Astrocyte (in vitro differentiated cells and primary cell): ENCODE data around the gene LCLAT1. TPM values are rescaled to one million over a fixed set of nuclear protein-coding genes. Genes with fewer than 3 reads are reported as not detected.

Experiments
- DNase-seq: peaks from one replicate; pipeline ENCODE4 v3.0.0-alpha.2; 2010; ENCODE audit warnings: low read depth
- FAIRE-seq: peaks from 2 replicates; lab custom pipeline; 2011; peaks lifted over from hg19 to GRCh38; lab: Jason Lieb, UNC
- H2AFZ ChIP-seq: 2 replicates; pipeline ENCODE4 v1.6.0; 2012; ENCODE audit warnings: low read depth, low read length, inconsistent platforms
- H3K27ac ChIP-seq: 2 replicates; pipeline ENCODE4 v1.5.1; 2011; ENCODE audit warnings: low read depth, low read length, inconsistent platforms
- H3K27me3 ChIP-seq: 2 replicates; pipeline ENCODE4 v1.6.0; 2011; ENCODE audit warnings: low read length, inconsistent platforms; ENCODE audit not compliant: insufficient read depth
- H3K36me3 ChIP-seq: 2 replicates; pipeline ENCODE4 v1.5.1; 2011; ENCODE audit warnings: low read length, inconsistent platforms; ENCODE audit not compliant: insufficient read depth
- H3K4me1 ChIP-seq: 2 replicates; pipeline ENCODE4 v1.5.1; 2011; ENCODE audit warnings: low read length, inconsistent platforms; ENCODE audit not compliant: insufficient read depth
- H3K4me2 ChIP-seq: 2 replicates; pipeline ENCODE4 v1.6.0; 2012; ENCODE audit warnings: low read length, inconsistent platforms
- H3K4me3 ChIP-seq: 2 replicates; pipeline ENCODE4 v1.5.1; 2011; ENCODE audit warnings: low read depth, mild to moderate bottlenecking, low read length, inconsistent platforms; ENCODE audit not compliant: insufficient read depth
- H3K79me2 ChIP-seq: 2 replicates; pipeline ENCODE4 v1.6.0; 2012; ENCODE audit warnings: mild to moderate bottlenecking, low read length, inconsistent platforms; ENCODE audit not compliant: insufficient read depth
- H3K9ac ChIP-seq: 2 replicates; pipeline ENCODE4 v1.6.0; 2012; ENCODE audit warnings: mild to moderate bottlenecking, low read length, inconsistent platforms
- H3K9me3 ChIP-seq: 2 replicates; pipeline ENCODE4 v1.5.1; 2012; ENCODE audit warnings: low read depth, mild to moderate bottlenecking, low read length, inconsistent platforms; ENCODE audit not compliant: insufficient read depth
- H4K20me1 ChIP-seq: 2 replicates; pipeline ENCODE4 v1.6.0; 2012; ENCODE audit warnings: low read length, inconsistent platforms; ENCODE audit not compliant: insufficient read depth
- H3K27ac Mint-ChIP-seq: one replicate; pipeline ENCODE4 v1.8.0; 2021; ENCODE audit warnings: mild to moderate bottlenecking, mixed read lengths; ENCODE audit not compliant: unreplicated experiment
- H3K27me3 Mint-ChIP-seq: one replicate; pipeline ENCODE4 v1.8.0; 2021; ENCODE audit warnings: low read depth, mixed read lengths; ENCODE audit not compliant: unreplicated experiment
- H3K36me3 Mint-ChIP-seq: one replicate; pipeline ENCODE4 v1.8.0; 2021; ENCODE audit warnings: low read depth, mixed read lengths; ENCODE audit not compliant: unreplicated experiment
- H3K4me1 Mint-ChIP-seq: one replicate; pipeline ENCODE4 v1.8.0; 2021; ENCODE audit warnings: low read depth, mixed read lengths; ENCODE audit not compliant: unreplicated experiment
- H3K4me3 Mint-ChIP-seq: one replicate; pipeline ENCODE4 v1.8.0; 2021; ENCODE audit warnings: mild to moderate bottlenecking, moderate library complexity, mixed read lengths; ENCODE audit not compliant: unreplicated experiment
- H3K9me3 Mint-ChIP-seq: one replicate; pipeline ENCODE4 v1.8.0; 2021; ENCODE audit warnings: mild to moderate bottlenecking, mixed read lengths; ENCODE audit not compliant: unreplicated experiment
- EZH2 ChIP-seq: IDR thresholded peaks from 2 replicates; pipeline ENCODE4 v1.6.1; 2012; ENCODE audit warnings: mild to moderate bottlenecking, low read length, inconsistent platforms; ENCODE audit not compliant: insufficient read depth
- total RNA-seq: library from RNA; stranded (reverse); gene quantifications from 2 replicates; pipeline ENCODE4 v1.2.1, GENCODE V29; 2021
- TF ChIP-seq, protein P1 (sequence below): IDR thresholded peaks from 2 replicates; pipeline ENCODE4 v1.5.1; 2011; ENCODE audit warnings: low read depth, mild to moderate bottlenecking, inconsistent platforms, low read length, moderate library complexity; ENCODE audit not compliant: insufficient read depth

The LCLAT1 gene
- total RNA-seq, 1 donor from 2014 or later, result 17.5 TPM

DNA sequence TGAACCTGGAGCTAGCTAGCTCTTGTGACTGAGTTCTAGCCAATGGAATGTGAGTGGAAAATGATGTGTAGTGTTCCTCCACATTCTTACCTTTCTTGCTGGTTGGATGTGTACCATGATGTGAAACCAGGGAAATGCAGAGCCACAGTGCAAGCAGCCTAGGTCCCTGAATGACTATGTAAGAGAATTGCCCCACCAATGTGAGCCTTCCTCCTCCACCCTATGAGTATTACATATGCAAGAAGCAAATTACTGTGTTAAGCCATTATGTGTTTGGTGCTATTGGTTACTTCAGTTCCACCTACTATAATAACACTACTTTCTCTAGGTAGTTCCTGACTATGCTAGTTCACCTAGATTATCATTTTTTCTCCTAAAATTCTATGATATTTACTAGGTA is 39.6 kb downstream of the LCLAT1 start:
- H3K27ac ChIP-seq, result no peak overlapping the region
- Mint-ChIP-seq H3K9me3 (no peaks in the 10 kb centered on the region), H3K4me1 (peaks cover 4% of the 10 kb centered on the region), H3K36me3 (no peaks in the 10 kb centered on the region), H3K27ac (no peak overlapping the region), H3K4me3 (no peak overlapping the region), H3K27me3 (no peaks in the 10 kb centered on the region)
- FAIRE-seq, result no peak
- no peaks in the 10 kb centered on the region for H3K9me3 ChIP-seq
- H2AFZ ChIP-seq, result no peak overlapping the region
- H3K36me3 ChIP-seq, result no peaks in the 10 kb centered on the region
- H3K4me1 ChIP-seq, result no peaks in the 10 kb centered on the region
- H3K4me3 ChIP-seq, result no peak overlapping the region
- no peak overlapping the region for H3K4me2 ChIP-seq
- peaks cover 4% of the 10 kb centered on the region for H4K20me1 ChIP-seq
- H3K9ac ChIP-seq, result no peak overlapping the region
- peaks cover 10% of the 10 kb centered on the region for H3K79me2 ChIP-seq
- DNase-seq, result no peak
- TF ChIP-seq EZH2, result no peak
- TF ChIP-seq, protein P1, sequence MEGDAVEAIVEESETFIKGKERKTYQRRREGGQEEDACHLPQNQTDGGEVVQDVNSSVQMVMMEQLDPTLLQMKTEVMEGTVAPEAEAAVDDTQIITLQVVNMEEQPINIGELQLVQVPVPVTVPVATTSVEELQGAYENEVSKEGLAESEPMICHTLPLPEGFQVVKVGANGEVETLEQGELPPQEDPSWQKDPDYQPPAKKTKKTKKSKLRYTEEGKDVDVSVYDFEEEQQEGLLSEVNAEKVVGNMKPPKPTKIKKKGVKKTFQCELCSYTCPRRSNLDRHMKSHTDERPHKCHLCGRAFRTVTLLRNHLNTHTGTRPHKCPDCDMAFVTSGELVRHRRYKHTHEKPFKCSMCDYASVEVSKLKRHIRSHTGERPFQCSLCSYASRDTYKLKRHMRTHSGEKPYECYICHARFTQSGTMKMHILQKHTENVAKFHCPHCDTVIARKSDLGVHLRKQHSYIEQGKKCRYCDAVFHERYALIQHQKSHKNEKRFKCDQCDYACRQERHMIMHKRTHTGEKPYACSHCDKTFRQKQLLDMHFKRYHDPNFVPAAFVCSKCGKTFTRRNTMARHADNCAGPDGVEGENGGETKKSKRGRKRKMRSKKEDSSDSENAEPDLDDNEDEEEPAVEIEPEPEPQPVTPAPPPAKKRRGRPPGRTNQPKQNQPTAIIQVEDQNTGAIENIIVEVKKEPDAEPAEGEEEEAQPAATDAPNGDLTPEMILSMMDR, result no peak
- H3K27me3 ChIP-seq, result no peaks in the 10 kb centered on the region

DNA sequence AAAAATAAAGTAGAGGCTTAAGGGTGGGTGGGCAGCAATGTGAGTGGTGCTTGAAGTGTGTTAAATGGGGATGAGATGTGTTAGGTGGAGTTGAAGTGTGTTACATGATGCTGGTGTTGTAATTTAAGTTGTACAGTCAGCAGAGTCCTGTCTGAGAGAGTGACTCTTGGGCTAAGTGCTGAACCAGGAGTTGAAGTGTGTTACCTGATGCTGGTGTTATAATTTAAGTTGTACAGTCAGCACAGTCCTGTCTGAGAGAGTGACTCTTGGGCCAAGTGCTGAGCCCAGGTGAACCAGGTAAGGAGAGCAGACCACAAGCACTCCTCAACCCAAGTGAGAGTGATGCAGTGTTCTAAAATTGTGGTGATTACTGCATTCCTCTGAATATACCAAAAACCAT is 40.6 kb downstream of the LCLAT1 start:
- no peaks in the 10 kb centered on the region for H3K9me3 ChIP-seq
- H3K9ac ChIP-seq, result no peak overlapping the region
- H4K20me1 ChIP-seq, result peaks cover 4% of the 10 kb centered on the region
- H3K4me3 ChIP-seq, result no peak overlapping the region
- no peak for DNase-seq
- H3K27ac Mint-ChIP-seq, result no peak overlapping the region
- H3K4me3 Mint-ChIP-seq, result no peak overlapping the region
- H3K27ac ChIP-seq, result no peak overlapping the region
- no peak overlapping the region for H3K4me2 ChIP-seq
- H3K4me1 ChIP-seq, result no peaks in the 10 kb centered on the region
- no peak for FAIRE-seq
- TF ChIP-seq EZH2, result no peak
- TF ChIP-seq, protein P1, result no peak
- no peaks in the 10 kb centered on the region for H3K9me3 Mint-ChIP-seq
- H2AFZ ChIP-seq, result no peak overlapping the region
- H3K79me2 ChIP-seq, result peaks cover 8% of the 10 kb centered on the region
- H3K4me1 Mint-ChIP-seq, result peaks cover 6% of the 10 kb centered on the region
- H3K27me3 Mint-ChIP-seq, result no peaks in the 10 kb centered on the region
- no peaks in the 10 kb centered on the region for H3K36me3 ChIP-seq
- no peaks in the 10 kb centered on the region for H3K27me3 ChIP-seq
- H3K36me3 Mint-ChIP-seq, result no peaks in the 10 kb centered on the region

DNA sequence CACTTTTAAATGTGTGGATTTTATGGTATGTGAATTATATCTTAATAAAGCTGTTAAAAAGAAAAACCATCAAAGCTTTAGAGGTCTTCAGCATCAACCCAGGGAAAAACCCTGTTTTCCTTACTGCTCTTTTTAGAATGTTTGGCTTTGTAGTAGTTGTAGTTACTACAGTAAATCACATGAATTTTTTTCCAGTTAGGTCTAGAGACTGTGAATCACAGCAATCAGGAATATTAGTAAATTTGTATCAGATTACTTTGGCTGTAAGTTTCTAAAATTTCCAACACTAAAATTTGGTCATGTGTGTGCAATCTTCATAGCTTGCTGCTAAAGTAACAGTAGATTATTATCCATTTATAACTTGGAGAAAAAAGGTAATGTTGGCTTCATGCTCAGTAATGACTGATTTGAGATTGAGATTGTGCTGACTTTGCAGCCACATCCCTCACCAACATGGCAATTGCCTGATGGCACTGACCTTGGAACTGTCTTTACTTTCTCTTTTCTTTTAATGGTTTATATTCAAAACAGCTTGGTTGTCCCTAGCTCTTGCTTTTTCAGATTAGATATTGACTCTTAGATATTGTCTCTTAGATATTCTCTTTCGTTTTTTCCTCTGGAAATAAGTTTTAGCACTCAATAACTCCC is 41.1 kb downstream of the LCLAT1 start:
- Mint-ChIP-seq H3K9me3 (no peaks in the 10 kb centered on the region), H3K27ac (no peak overlapping the region), H3K27me3 (no peaks in the 10 kb centered on the region), H3K36me3 (no peaks in the 10 kb centered on the region), H3K4me3 (no peak overlapping the region), H3K4me1 (peaks cover 6% of the 10 kb centered on the region)
- no peak overlapping the region for H3K4me3 ChIP-seq
- no peak overlapping the region for H2AFZ ChIP-seq
- no peak overlapping the region for H3K9ac ChIP-seq
- no peak for TF ChIP-seq EZH2
- TF ChIP-seq, protein P1, result no peak
- no peak overlapping the region for H3K4me2 ChIP-seq
- H3K36me3 ChIP-seq, result no peaks in the 10 kb centered on the region
- H3K27me3 ChIP-seq, result no peaks in the 10 kb centered on the region
- no peak overlapping the region for H3K27ac ChIP-seq
- peaks cover 8% of the 10 kb centered on the region for H3K79me2 ChIP-seq
- H3K4me1 ChIP-seq, result no peaks in the 10 kb centered on the region
- FAIRE-seq (no peak), DNase-seq (no peak)
- H4K20me1 ChIP-seq, result peaks cover 4% of the 10 kb centered on the region
- no peaks in the 10 kb centered on the region for H3K9me3 ChIP-seq
